ENCODE results near the gene INAFM2. TPM values are rescaled to one million over a fixed set of nuclear protein-coding genes. Genes with fewer than 3 reads are reported as not detected.

Gene INAFM2
- total RNA-seq, 2 experiments from 2014 or later: 3.3 to 4.4 TPM

GRCh38 chr15:40345225-40345866, 21.9 kb downstream of the INAFM2 start:
- no peak overlapping the region for H3K4me3 ChIP-seq (ENCODE audit: low read depth, low read length, poor library complexity, severe bottlenecking)
- ChIA-PET CTCF (ENCODE audit: unreplicated experiment) (no interaction called here), POLR2A (interaction anchor here (0.5 kb wide), 1 partner anchor 220 kb away, joined by 3 read pairs; no protein-coding TSS in a partner anchor)
- no peaks in the 10 kb centered on the region for H3K36me3 ChIP-seq (ENCODE audit: insufficient read depth, low read length)
- no peak overlapping the region for H2AFZ ChIP-seq (ENCODE audit: low read length)
- H3K79me2 ChIP-seq (ENCODE audit: insufficient read depth, low read depth, low read length): no peaks in the 10 kb centered on the region
- H4K20me1 ChIP-seq (ENCODE audit: insufficient read depth, low read length): no peaks in the 10 kb centered on the region
- intact Hi-C loops (cut with micrococcal nuclease; ENCODE audit: unreplicated experiment): no loop called here
- H3K4me1 ChIP-seq (ENCODE audit: insufficient read depth, low read length, poor library complexity, severe bottlenecking): peaks cover 4% of the 10 kb centered on the region
- no peak overlapping the region for H3K27ac ChIP-seq (ENCODE audit: low read depth, low read length, poor library complexity, severe bottlenecking)
- H3K9me2 ChIP-seq (ENCODE audit: insufficient read depth, low read length): no peaks in the 10 kb centered on the region
- H3K9me3 ChIP-seq (ENCODE audit: low read length): no peaks in the 10 kb centered on the region
- H3K4me2 ChIP-seq (ENCODE audit: low read length): no peak overlapping the region
- BruUV-seq (replicated peaks): no TSS peak
- TF ChIP-seq, protein P1, sequence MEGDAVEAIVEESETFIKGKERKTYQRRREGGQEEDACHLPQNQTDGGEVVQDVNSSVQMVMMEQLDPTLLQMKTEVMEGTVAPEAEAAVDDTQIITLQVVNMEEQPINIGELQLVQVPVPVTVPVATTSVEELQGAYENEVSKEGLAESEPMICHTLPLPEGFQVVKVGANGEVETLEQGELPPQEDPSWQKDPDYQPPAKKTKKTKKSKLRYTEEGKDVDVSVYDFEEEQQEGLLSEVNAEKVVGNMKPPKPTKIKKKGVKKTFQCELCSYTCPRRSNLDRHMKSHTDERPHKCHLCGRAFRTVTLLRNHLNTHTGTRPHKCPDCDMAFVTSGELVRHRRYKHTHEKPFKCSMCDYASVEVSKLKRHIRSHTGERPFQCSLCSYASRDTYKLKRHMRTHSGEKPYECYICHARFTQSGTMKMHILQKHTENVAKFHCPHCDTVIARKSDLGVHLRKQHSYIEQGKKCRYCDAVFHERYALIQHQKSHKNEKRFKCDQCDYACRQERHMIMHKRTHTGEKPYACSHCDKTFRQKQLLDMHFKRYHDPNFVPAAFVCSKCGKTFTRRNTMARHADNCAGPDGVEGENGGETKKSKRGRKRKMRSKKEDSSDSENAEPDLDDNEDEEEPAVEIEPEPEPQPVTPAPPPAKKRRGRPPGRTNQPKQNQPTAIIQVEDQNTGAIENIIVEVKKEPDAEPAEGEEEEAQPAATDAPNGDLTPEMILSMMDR (conservative IDR thresholded peaks at IDR 0.05; ENCODE audit: low read length): no peak
- no peak for TF ChIP-seq EZH2phosphoT487 (IDR thresholded peaks at IDR 0.05; ENCODE audit: borderline replicate concordance, low read depth, low read length)
- DNase-seq (ENCODE audit: low spot score): no peak

- Histone ChIP-seq H3K9me3 (ENCODE audit: low read length) (no peaks in the 10 kb centered on the region), H2AFZ (ENCODE audit: low read length) (no peak overlapping the region), H3K79me2 (ENCODE audit: insufficient read depth, low read depth, low read length) (no peaks in the 10 kb centered on the region), H3K36me3 (ENCODE audit: insufficient read depth, low read length) (no peaks in the 10 kb centered on the region), H4K20me1 (ENCODE audit: insufficient read depth, low read length) (no peaks in the 10 kb centered on the region), H3K9me2 (ENCODE audit: insufficient read depth, low read length) (no peaks in the 10 kb centered on the region), H3K4me1 (ENCODE audit: insufficient read depth, low read length, poor library complexity, severe bottlenecking) (peaks cover 4% of the 10 kb centered on the region), H3K4me3 (ENCODE audit: low read depth, low read length, poor library complexity, severe bottlenecking) (no peak overlapping the region), H3K27ac (ENCODE audit: low read depth, low read length, poor library complexity, severe bottlenecking) (no peak overlapping the region), H3K4me2 (ENCODE audit: low read length) (no peak overlapping the region)
- DNase-seq (ENCODE audit: low spot score): no peak
- TF ChIP-seq, protein P1 (conservative IDR thresholded peaks at IDR 0.05; ENCODE audit: low read length): no peak
- no peak for TF ChIP-seq EZH2phosphoT487 (IDR thresholded peaks at IDR 0.05; ENCODE audit: borderline replicate concordance, low read depth, low read length)
- BruUV-seq (replicated peaks): no TSS peak
- intact Hi-C loops (cut with micrococcal nuclease; ENCODE audit: unreplicated experiment): no loop called here
- POLR2A ChIA-PET: no interaction called here
- CTCF ChIA-PET (ENCODE audit: unreplicated experiment): no interaction called here
These were observed 22.5 kb downstream of the INAFM2 start for GRCh38 chr15:40345867-40346578.

Data from OCI-LY7 (cell line).